Caco-2 (cell line): ENCODE results near the gene NDUFB4. TPM values are rescaled to one million over a fixed set of nuclear protein-coding genes. Genes with fewer than 3 reads are reported as not detected.

Source experiments
- BruUV-seq: library from RNA; stranded (reverse); fragments of 400-500 nt; replicated peaks from 2 replicates; lab custom pipeline; 2021; lab: Mats Ljungman, UMichigan
- CTCF ChIA-PET: fragments of 300-600 bp; sonication (Branson Sonifier 250); formaldehyde crosslinking; loops from one replicate; lab custom pipeline; 2022; ENCODE audit warnings: antibody characterized with exemption; lab: Charles Lee
- POLR2A ChIA-PET: fragments of 300-600 bp; sonication (Branson Sonifier 250); formaldehyde crosslinking; loops from one replicate; lab custom pipeline; 2022; ENCODE audit warnings: antibody characterized with exemption; lab: Charles Lee
- DNase-seq, 2 experiments: peaks; one replicate each; pipeline versions ENCODE4 v3.0.0 to v3.0.0-alpha.2; 2020 to 2022
- H3K27me3 ChIP-seq: replicated peaks from 2 replicates; pipeline ENCODE4 v1.6.0; 2011; ENCODE audit warnings: low read length; ENCODE audit not compliant: control insufficient read depth, insufficient read depth
- H3K36me3 ChIP-seq: 2 replicates; pipeline ENCODE4 v1.5.1; 2011; ENCODE audit warnings: low read length; ENCODE audit not compliant: control insufficient read depth, insufficient read depth
- H3K4me1 ChIP-seq: fragments of 250-450 bp; sonication (Bioruptor Pico); 2 replicates; pipeline ENCODE4 v1.5.1; 2020; ENCODE audit warnings: mild to moderate bottlenecking
- H3K4me3 ChIP-seq: 2 replicates; pipeline ENCODE4 v1.5.1; 2011; ENCODE audit warnings: low read depth, mild to moderate bottlenecking, control low read depth, low read length
- H3K9me3 ChIP-seq: fragments of 250-450 bp; sonication (Bioruptor Pico); 2 replicates; pipeline ENCODE4 v1.5.1; 2020; ENCODE audit warnings: mild to moderate bottlenecking, moderate library complexity
- H3K27ac Mint-ChIP-seq: one replicate; pipeline ENCODE4 v1.8.0; 2022; ENCODE audit warnings: mixed read lengths; ENCODE audit not compliant: unreplicated experiment
- H3K27me3 Mint-ChIP-seq: one replicate; pipeline ENCODE4 v1.8.0; 2022; ENCODE audit warnings: mixed read lengths; ENCODE audit not compliant: insufficient read depth, unreplicated experiment
- H3K36me3 Mint-ChIP-seq: one replicate; pipeline ENCODE4 v1.8.0; 2022; ENCODE audit warnings: mild to moderate bottlenecking, mixed read lengths; ENCODE audit not compliant: insufficient read depth, unreplicated experiment
- H3K4me1 Mint-ChIP-seq: one replicate; pipeline ENCODE4 v1.8.0; 2022; ENCODE audit warnings: low read depth, mixed read lengths; ENCODE audit not compliant: unreplicated experiment
- H3K4me3 Mint-ChIP-seq: one replicate; pipeline ENCODE4 v1.8.0; 2022; ENCODE audit warnings: mild to moderate bottlenecking, moderate library complexity, mixed read lengths; ENCODE audit not compliant: unreplicated experiment
- H3K9me3 Mint-ChIP-seq: one replicate; pipeline ENCODE4 v1.8.0; 2022; ENCODE audit warnings: mixed read lengths; ENCODE audit not compliant: unreplicated experiment
- CTCF ChIP-seq, 2 experiments: fragments of 200-600 bp in 1 of 2; IDR thresholded peaks; 1 replicate in 1 of 2; 2 replicates in 1 of 2; pipeline versions ENCODE4 v1.5.1 to v1.8.0; 2011 to 2022; ENCODE audit warnings: antibody characterized with exemption in 1 of 2, control low read depth in 1 of 2, inconsistent platforms in 1 of 2, low read depth in 1 of 2, low read length in 1 of 2, mild to moderate bottlenecking in 1 of 2, moderate library complexity in 1 of 2; ENCODE audit not compliant: insufficient read depth in 1 of 2, severe bottlenecking in 1 of 2, unreplicated experiment in 1 of 2
- intact Hi-C: fragments of 100-400 bp; cut with micrococcal nuclease; formaldehyde crosslinking; loops from one replicate; pipeline ENCODE4 v1.10.0; 2022; ENCODE audit not compliant: unreplicated experiment
- total RNA-seq: library from RNA; stranded (reverse); gene quantifications from 2 replicates; pipeline ENCODE4 v1.2.3, GENCODE V29; 2022

NDUFB4 gene
- total RNA-seq, 1 experiment from 2014 or later = 136 TPM

- no peak for DNase-seq
- no peaks in the 10 kb centered on the region for H3K9me3 ChIP-seq
- no peaks in the 10 kb centered on the region for H3K36me3 ChIP-seq
- intact Hi-C loops = no loop called here
- no peaks in the 10 kb centered on the region for H3K4me1 ChIP-seq
- CTCF ChIA-PET = interaction anchor here (0.9 to 2.1 kb wide), 3 partner anchors 135 to 138 kb away, joined by 3 to 11 read pairs (median 4); no protein-coding TSS in a partner anchor
- no peak overlapping the region for H3K4me3 ChIP-seq
- POLR2A ChIA-PET = no interaction called here
- Mint-ChIP-seq H3K27me3 (peaks cover 3% of the 10 kb centered on the region), H3K4me3 (no peak overlapping the region), H3K9me3 (no peaks in the 10 kb centered on the region), H3K27ac (no peak overlapping the region), H3K4me1 (peaks cover 14% of the 10 kb centered on the region), H3K36me3 (no peaks in the 10 kb centered on the region)
- no TSS peak for BruUV-seq
- no peaks in the 10 kb centered on the region for H3K27me3 ChIP-seq
- no peak for TF ChIP-seq CTCF (IDR thresholded peaks at IDR 0.05; ENCODE audit: insufficient read depth in 1 of 2, low read depth in 1 of 2, low read length in 1 of 2, severe bottlenecking in 1 of 2, unreplicated experiment in 1 of 2)
Observed at GRCh38 chr3:120555657-120556509, 40.3 kb upstream of the NDUFB4 start.

- Histone ChIP-seq H3K36me3 (no peaks in the 10 kb centered on the region), H3K4me3 (no peak overlapping the region), H3K9me3 (no peaks in the 10 kb centered on the region), H3K27me3 (no peaks in the 10 kb centered on the region), H3K4me1 (no peaks in the 10 kb centered on the region)
- no peak overlapping the region for H3K27ac Mint-ChIP-seq
- H3K36me3 Mint-ChIP-seq = no peaks in the 10 kb centered on the region
- no TSS peak for BruUV-seq
- no peak for TF ChIP-seq CTCF (IDR thresholded peaks at IDR 0.05; ENCODE audit: insufficient read depth in 1 of 2, low read depth in 1 of 2, low read length in 1 of 2, severe bottlenecking in 1 of 2, unreplicated experiment in 1 of 2)
- H3K9me3 Mint-ChIP-seq = no peaks in the 10 kb centered on the region
- intact Hi-C loops = no loop called here
- DNase-seq = no peak
- ChIA-PET POLR2A (interaction anchor here (0.6 kb wide), 1 partner anchor 397 kb away, joined by 3 read pairs; no protein-coding TSS in a partner anchor), CTCF (interaction anchor here (0.6 to 2.1 kb wide), 3 partner anchors 40 to 505 kb away, joined by 3 to 11 read pairs (median 5); no protein-coding TSS in a partner anchor)
- H3K4me1 Mint-ChIP-seq = peaks cover 14% of the 10 kb centered on the region
- peaks cover 3% of the 10 kb centered on the region for H3K27me3 Mint-ChIP-seq
- H3K4me3 Mint-ChIP-seq = no peak overlapping the region
Observed at GRCh38 chr3:120557115-120557514, 39.0 kb upstream of the NDUFB4 start.

GRCh38 chr3:120558771-120559241 lies 37.3 kb upstream of the NDUFB4 start:
- CTCF ChIA-PET = interaction anchor here (0.6 to 2.5 kb wide), 15 partner anchors 9 to 327 kb away, joined by 3 to 97 read pairs (median 3); partner anchors contain the start of gene NDUFB4
- peak overlapping the region; percentile 56 for H3K27ac Mint-ChIP-seq

More at GRCh38 chr3:120558771-120559241, 37.3 kb upstream of the NDUFB4 start:
- no peaks in the 10 kb centered on the region for H3K9me3 ChIP-seq
- no peaks in the 10 kb centered on the region for H3K9me3 Mint-ChIP-seq
- H3K4me3 ChIP-seq = peak overlapping the region; percentile 16
- no peaks in the 10 kb centered on the region for H3K4me1 ChIP-seq
- no peaks in the 10 kb centered on the region for H3K27me3 ChIP-seq
- peaks cover 14% of the 10 kb centered on the region for H3K4me1 Mint-ChIP-seq
- BruUV-seq = no TSS peak
- H3K36me3 ChIP-seq = no peaks in the 10 kb centered on the region
- peak; percentile 72 to 85 for DNase-seq
- peaks cover 3% of the 10 kb centered on the region for H3K27me3 Mint-ChIP-seq
- peak; percentile 86 to 91 for TF ChIP-seq CTCF (IDR thresholded peaks at IDR 0.05; ENCODE audit: insufficient read depth in 1 of 2, low read depth in 1 of 2, low read length in 1 of 2, severe bottlenecking in 1 of 2, unreplicated experiment in 1 of 2)
- intact Hi-C loops = loop anchor here (1.0 to 2.0 kb wide), 3 partner anchors 52 to 315 kb away; no protein-coding TSS in a partner anchor
- POLR2A ChIA-PET = interaction anchor here (0.6 to 1.3 kb wide), 4 partner anchors 27 to 210 kb away, joined by 3 to 5 read pairs (median 4); no protein-coding TSS in a partner anchor
- H3K4me3 Mint-ChIP-seq = peak overlapping the region; percentile 68
- H3K36me3 Mint-ChIP-seq = no peaks in the 10 kb centered on the region
